ENCODE data around the gene ITGBL1.

The ITGBL1 gene

DNA sequence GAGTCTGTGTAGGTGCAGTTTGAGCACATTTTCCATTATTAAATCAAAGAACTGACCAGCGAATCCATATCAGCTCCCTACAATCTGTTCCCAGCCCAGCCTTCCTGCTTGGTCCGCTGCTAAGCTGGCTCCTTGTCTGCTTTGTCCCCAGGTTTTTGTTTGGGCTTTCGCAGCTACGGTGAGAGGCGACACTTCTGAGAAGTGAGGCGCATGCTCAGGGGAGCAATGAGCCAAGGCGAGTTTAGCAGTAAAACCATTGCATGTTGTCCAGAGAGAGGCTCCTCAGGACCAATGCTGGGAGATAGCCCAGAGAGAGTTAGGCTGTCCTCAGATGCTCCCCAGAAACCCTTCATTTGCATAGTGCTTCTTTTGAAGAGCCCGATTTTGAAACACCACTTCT, 162.0 kb downstream of the ITGBL1 start:
- no peak for TF ChIP-seq CTCF (conservative IDR thresholded peaks at IDR 0.05)
- H3K27ac ChIP-seq: no peak overlapping the region

- no peak overlapping the region for H3K27ac ChIP-seq
- TF ChIP-seq CTCF (conservative IDR thresholded peaks at IDR 0.05): no peak
Observed at GRCh38 chr13:101618440-101619187, 166.1 kb downstream of the ITGBL1 start.

DNA sequence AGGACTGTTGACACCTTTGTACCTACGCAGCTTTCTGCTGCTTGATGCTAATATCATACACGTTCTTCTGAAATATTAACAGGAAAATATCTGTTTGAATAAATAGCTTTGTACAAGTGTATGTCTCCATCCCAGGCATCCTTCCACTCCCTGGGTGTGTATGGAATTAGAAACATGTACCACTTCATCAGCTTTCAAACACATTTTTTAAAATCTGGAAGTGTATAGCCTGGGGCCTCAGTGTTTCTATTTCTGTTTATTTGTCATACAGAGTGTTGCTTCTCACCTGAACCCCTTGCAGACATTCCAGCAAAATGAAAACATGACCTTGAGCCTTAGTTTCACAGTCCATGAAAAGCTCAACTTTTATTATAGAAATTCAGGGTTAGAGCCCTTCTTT, 168.6 kb downstream of the ITGBL1 start:
- no peak overlapping the region for H3K27ac ChIP-seq
- no peak for TF ChIP-seq CTCF (conservative IDR thresholded peaks at IDR 0.05)

- H3K27ac ChIP-seq: peak overlapping the region; percentile 58
- no peak for TF ChIP-seq CTCF (conservative IDR thresholded peaks at IDR 0.05)
Observed at GRCh38 chr13:101623470-101624209, 171.2 kb downstream of the ITGBL1 start.

GRCh38 chr13:101624210-101624922, 171.9 kb downstream of the ITGBL1 start:
- H3K27ac ChIP-seq: peak overlapping the region; percentile 58
- TF ChIP-seq CTCF (conservative IDR thresholded peaks at IDR 0.05): no peak

GRCh38 chr13:101624981-101625380, 172.5 kb downstream of the ITGBL1 start:
- no peak for TF ChIP-seq CTCF (conservative IDR thresholded peaks at IDR 0.05)
- peak overlapping the region; percentile 58 for H3K27ac ChIP-seq

DNA sequence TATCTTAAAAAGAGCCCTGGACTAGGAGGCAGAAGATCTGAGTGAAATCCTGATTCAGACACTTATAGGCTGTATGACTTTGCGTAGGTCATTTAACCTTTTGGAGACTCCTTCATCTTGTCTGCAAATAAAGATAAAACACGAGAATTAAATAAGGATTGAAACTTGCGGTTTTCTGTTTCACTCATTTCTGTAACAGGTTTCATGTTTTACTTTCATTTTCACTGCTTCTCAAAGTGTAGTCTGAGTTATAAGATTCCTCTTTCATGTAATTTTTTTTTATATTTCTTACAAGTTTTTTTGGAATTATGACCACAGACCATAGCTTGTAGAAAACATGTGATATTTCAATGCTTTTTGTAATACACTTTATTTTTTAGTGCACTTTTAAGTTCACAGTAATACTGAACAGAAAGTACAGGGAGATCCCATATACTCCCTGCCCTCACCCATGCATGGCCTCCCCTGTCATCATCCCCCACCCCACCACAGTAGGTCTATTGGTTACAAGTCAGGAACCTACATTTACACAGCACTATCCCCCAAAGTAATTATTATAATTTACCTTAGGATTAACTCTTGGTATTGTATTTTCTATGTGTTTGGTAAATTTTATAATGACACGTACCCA, 174.6 kb downstream of the ITGBL1 start:
- no peak for TF ChIP-seq CTCF (conservative IDR thresholded peaks at IDR 0.05)
- H3K27ac ChIP-seq: no peak overlapping the region
